CD4-positive, alpha-beta T cell treated with Interleukin-15 for 4 hours (primary cell): ENCODE data around the gene IFITM1.
A peak's percentile ranks its signal among the peaks of the same experiment; 100 is the strongest.

Experiments
- DNase-seq: peaks from one replicate; pipeline ENCODE4 v3.0.0-alpha.2; 2020; ENCODE audit warnings: low spot score

Gene IFITM1

GRCh38 chr11:293852-294661 is 19.8 kb upstream of the IFITM1 start:
- no peak for DNase-seq

DNA sequence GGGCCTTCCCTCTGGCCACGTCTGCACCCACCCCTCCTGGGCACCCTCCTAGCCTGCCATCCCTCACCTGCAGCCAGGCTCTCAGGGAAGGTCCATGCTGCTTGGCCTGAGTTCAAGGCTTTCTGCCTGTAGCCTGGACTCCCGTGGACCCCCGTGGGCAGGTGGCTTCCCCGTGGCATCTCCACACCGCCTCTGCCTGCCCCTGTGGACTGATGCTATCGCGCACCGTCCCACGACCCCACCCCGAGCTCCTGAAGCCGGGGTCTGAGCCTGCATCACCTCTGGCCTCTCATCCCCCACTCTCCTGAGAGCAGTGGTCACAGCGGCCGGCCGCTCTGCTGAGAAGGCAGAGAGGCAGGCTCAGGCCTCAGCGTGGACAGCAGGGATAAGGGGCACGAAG is 19.1 kb upstream of the IFITM1 start:
- DNase-seq, result no peak

GRCh38 chr11:295351-296170 is 18.3 kb upstream of the IFITM1 start:
- DNase-seq, result no peak

- no peak for DNase-seq
These were observed 17.4 kb upstream of the IFITM1 start for GRCh38 chr11:296171-297050.

DNA sequence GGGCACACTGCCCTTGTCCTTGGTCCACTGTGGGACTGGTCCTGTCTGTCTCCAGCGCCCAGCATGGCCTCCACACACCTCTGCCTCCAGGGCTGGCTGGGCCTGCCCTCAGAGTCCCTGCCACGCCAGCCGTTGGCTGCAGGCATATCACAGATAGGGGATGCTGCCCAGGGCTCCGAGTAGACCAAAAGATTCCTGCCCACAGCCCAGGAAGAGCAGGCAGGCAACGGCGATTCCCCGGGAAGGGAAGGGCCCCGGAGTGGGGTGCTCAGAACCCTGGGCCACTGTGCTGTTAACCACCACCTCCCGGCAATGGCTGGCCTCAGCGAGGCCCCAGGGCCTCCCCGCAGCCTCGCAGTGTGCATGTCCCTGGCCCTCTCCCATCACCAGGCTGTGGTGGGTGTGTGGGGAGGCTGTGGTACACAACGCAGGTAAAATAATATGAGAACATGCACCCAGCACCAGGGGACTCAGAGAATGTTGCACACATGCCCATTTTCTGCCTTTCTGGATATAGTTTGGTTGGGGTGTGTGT is 16.7 kb upstream of the IFITM1 start:
- DNase-seq, result no peak

GRCh38 chr11:297586-298405 is 16.0 kb upstream of the IFITM1 start:
- DNase-seq, result no peak

GRCh38 chr11:298406-299065 is 15.3 kb upstream of the IFITM1 start:
- DNase-seq, result no peak

DNA sequence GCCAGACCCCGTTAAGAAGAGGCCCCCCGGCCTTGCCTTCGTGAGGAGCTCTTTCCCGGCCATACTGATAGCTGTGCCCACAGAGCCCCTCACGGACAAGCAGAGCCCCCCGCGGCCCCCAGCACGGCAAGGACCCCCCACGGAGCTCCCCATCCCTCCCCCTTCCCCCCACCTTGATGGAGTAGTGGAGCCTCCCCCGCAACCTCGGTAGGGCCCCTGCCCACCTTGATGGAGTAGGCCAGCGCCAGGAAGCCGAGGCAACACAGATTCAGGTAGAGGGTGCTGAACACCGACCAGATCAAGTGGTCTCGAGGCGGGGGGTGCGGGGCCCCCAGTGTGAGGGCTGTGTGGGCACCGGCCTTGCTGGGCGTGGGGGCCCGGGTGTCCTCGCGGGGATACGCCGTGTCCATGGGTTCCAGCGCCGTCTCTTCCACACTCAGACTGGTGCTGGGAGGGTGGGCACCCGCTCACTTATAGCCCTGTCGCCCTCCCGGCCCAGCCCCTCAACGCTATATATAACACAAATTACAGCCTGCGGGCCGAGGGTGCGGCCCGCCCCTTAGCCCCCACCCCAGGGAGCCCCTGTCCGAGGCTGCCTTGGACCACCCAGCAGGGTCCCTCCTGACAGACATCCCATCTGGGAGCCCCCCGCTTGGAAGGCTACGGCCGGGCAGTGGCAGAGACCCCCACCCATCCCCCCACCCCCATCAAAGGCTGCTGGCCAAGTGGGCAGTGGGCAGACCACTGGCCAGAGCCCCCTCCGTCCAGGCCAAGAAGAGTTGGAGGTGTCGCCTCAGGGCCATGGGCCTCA is 14.6 kb upstream of the IFITM1 start, which contains the start of gene IFITM5:
IFITM5 (minus strand) TSS at position 446 of the 811 bp plus-strand sequence; CDS start at position 410, 36 bp downstream.
- no peak for DNase-seq

GRCh38 chr11:299951-300735 is 13.7 kb upstream of the IFITM1 start:
- no peak for DNase-seq

- DNase-seq, result no peak
These were observed 10.5 kb upstream of the IFITM1 start for GRCh38 chr11:303363-303762.

- no peak for DNase-seq
These were observed 9.8 kb upstream of the IFITM1 start for GRCh38 chr11:304061-304506.

- DNase-seq, result peak; percentile 74
These were observed 8.7 kb upstream of the IFITM1 start for GRCh38 chr11:304915-305843.

GRCh38 chr11:305844-306211 is 8.0 kb upstream of the IFITM1 start:
- DNase-seq, result no peak

DNA sequence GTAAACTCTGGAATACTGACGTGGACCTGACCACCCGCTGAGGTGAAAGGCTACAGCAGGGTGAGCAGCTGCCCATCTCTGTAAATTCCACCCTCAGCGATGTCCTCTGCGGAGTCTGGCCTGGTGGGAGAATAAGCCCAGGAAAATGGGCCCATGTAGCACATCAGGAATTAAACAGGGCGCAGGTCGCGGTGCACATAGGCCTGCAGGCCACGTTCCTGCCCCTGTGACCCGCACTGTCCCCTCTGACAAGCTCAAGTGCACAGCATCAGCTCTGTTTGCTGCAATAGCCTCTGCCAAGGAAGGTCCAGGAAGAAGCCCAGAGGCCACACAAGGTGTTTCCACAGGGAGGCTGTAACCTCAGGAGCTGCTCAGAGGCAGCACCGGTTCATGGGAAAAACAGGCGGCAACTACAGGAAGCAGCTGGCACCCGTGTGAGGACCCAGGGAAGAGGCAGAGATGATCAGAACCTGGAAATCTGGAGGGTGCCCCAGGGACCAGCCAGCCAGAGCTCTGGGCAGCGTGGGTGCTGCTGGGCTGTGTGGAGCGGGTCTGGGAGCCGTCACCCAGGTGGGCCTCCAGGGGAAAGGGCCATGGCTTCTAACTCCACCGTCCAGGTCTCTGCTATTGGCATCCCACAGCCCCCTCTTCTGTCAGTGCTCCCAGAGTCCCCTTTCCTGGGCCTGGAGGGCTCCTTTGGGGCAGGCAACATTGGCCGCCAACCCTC is 7.0 kb upstream of the IFITM1 start:
- DNase-seq, result no peak

DNA sequence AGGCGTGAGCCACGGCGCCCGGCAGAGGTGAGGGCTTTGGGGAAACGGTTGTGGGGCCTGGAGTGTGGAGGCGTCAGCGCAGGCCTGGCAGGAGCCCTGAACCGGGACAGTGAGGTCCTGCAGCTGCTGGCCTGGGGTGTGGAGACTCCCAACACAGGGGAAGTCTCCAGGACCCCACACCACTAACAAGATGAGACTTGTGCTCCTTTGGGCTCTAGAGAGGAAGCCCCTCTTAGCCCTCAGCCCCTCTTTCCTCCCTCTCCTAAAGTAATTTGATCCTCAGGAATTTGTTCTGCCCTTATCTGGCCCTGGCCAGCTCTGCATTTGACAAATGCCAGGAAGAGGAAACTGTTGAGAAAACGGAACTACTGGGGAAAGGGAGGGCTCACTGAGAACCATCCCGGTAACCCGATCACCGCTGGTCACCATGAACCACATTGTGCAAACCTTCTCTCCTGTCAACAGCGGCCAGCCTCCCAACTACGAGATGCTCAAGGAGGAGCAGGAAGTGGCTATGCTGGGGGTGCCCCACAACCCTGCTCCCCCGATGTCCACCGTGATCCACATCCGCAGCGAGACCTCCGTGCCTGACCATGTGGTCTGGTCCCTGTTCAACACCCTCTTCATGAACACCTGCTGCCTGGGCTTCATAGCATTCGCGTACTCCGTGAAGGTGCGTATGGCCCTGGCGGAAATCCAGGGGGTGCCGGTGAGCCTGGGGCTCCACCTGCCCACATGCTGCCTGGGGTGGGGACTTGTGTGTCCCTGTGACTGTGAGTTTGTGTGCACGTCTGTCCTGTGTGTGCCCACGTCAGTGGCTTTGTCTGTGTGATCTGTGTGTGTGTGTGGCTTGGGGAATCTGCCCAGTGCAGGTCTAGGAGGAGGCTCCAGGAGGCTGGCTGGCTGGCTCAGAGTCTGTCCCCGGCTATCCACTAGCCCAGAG is 5.8 kb upstream of the IFITM1 start, which contains the start of gene IFITM2:
IFITM2 (plus strand) TSS at position 51 of the 943 bp plus-strand sequence; CDS start at position 428, 377 bp downstream.
- DNase-seq, result peak; percentile 37
